Measurements from ENCODE around the gene DGKH.

- TF ChIP-seq POLR2A (IDR thresholded peaks at IDR 0.05; ENCODE audit: low read depth), result no peak
- TF ChIP-seq CTCF (IDR thresholded peaks at IDR 0.05), result no peak
These were observed 230.6 kb downstream of the DGKH start for GRCh38 chr13:42279080-42279479.

All from esophagus muscularis mucosa (tissue), 3 donors.